H1 (cell line): ENCODE data around the gene LCN12. TPM values are rescaled to one million over a fixed set of nuclear protein-coding genes. Genes with fewer than 3 reads are reported as not detected.

Experiments
- CBX5 ChIP-seq: fragments of 300-800, 300-1000 bp; sonication (generic); IDR thresholded peaks from 2 replicates; pipeline ENCODE4 v1.7.1; 2016; ENCODE audit warnings: antibody characterized with exemption, low read length, low read depth
- CTBP2 ChIP-seq: IDR thresholded peaks from 2 replicates; pipeline ENCODE4 v1.7.0; 2011; ENCODE audit warnings: borderline replicate concordance, mild to moderate bottlenecking, moderate library complexity, mixed read lengths, low read length; ENCODE audit not compliant: insufficient read depth, insufficient read length
- GTF2F1 ChIP-seq: IDR thresholded peaks from 2 replicates; pipeline ENCODE4 v1.6.1; 2012; ENCODE audit warnings: low read depth, low read length, improper control_type of control experiment, borderline replicate concordance
- HDAC2 ChIP-seq, 2 experiments: fragments of 300-600 bp in 1 of 2; sonication (generic) in 1 of 2; IDR thresholded peaks; 2 replicates each; pipeline ENCODE4 v1.6.1; 2011 to 2012; ENCODE audit warnings: low read depth in 2 of 2, low read length in 2 of 2, mild to moderate bottlenecking in 2 of 2, moderate library complexity in 2 of 2, borderline replicate concordance in 1 of 2, inconsistent platforms in 1 of 2
- POLR2AphosphoS5 ChIP-seq: IDR thresholded peaks from 2 replicates; pipeline ENCODE4 v1.6.1; 2011; ENCODE audit warnings: low read depth, low read length
- SIX5 ChIP-seq: IDR thresholded peaks from 2 replicates; pipeline ENCODE4 v1.6.1; 2011; ENCODE audit warnings: mild to moderate bottlenecking, low read depth, low read length
- SP2 ChIP-seq: IDR thresholded peaks from 2 replicates; pipeline ENCODE4 v1.6.1; 2012; ENCODE audit warnings: mild to moderate bottlenecking, low read length, inconsistent platforms
- SRF ChIP-seq: IDR thresholded peaks from 2 replicates; pipeline ENCODE4 v1.6.1; 2011; ENCODE audit warnings: mild to moderate bottlenecking, low read depth, low read length, moderate library complexity
- TAF7 ChIP-seq: optimal IDR thresholded peaks from 2 replicates; pipeline ENCODE3; 2011; ENCODE audit warnings: low read depth, mild to moderate bottlenecking, inconsistent platforms, low read length, moderate library complexity, borderline replicate concordance
- TBP ChIP-seq: IDR thresholded peaks from 2 replicates; pipeline ENCODE4 v1.6.1; 2011; ENCODE audit warnings: low read depth, low read length, improper control_type of control experiment
- TEAD4 ChIP-seq: IDR thresholded peaks from 2 replicates; pipeline ENCODE4 v1.6.1; 2012; ENCODE audit warnings: low read depth, low read length, inconsistent platforms, mixed read lengths
- polyA plus RNA-seq, 7 experiments: library from polyadenylated mRNA; depleted of rRNA in 3 of 7; stranded (reverse) in 5 of 7; unstranded in 2 of 7; fragments of >200 nt in 5 of 7; fragments of 200-250 nt in 2 of 7; gene quantifications; 1 replicate in 5 of 7; 2 replicates in 1 of 7; 4 replicates in 1 of 7; pipeline versions ENCODE4 v1.2.1 to v1.2.3, GENCODE V29; 2011 to 2013; ENCODE audit warnings: missing spikeins in 2 of 7, mixed read lengths in 2 of 7
- total RNA-seq: library from RNA; stranded (reverse); fragmentation: NEBNext Ultra II Directional; extraction: Animal tissue kit (Norgen Biotek cat#: 25700); gene quantifications from 2 replicates; pipeline ENCODE4 v1.2.1, GENCODE V29; 2021
- TF ChIP-seq, protein P1 (sequence below): IDR thresholded peaks from 2 replicates; pipeline ENCODE4 v1.6.1; 2012; ENCODE audit warnings: inconsistent platforms
- TF ChIP-seq, protein P2 (sequence below): IDR thresholded peaks from 2 replicates; pipeline ENCODE4 v1.6.1; 2012; ENCODE audit warnings: inconsistent platforms
- TF ChIP-seq, protein P3 (sequence below): IDR thresholded peaks from 2 replicates; pipeline ENCODE4 v1.6.1; 2011; ENCODE audit warnings: low read length, improper control_type of control experiment
- TF ChIP-seq, protein P4 (sequence below): IDR thresholded peaks from 2 replicates; pipeline ENCODE4 v1.6.1; 2012; ENCODE audit warnings: low read length, inconsistent platforms

LCN12 gene
- total and polyA plus RNA-seq, 2 of the 8 experiments (the other 6 are each of a cell fraction or from before 2014, with no cell fraction given): 1.1 to 1.7 TPM

GRCh38 chr9:136944519-136945332 lies 7.3 kb upstream of the LCN12 start, which contains the start of the genes C8G and FBXW5 (continued):
- TF ChIP-seq, protein P1, sequence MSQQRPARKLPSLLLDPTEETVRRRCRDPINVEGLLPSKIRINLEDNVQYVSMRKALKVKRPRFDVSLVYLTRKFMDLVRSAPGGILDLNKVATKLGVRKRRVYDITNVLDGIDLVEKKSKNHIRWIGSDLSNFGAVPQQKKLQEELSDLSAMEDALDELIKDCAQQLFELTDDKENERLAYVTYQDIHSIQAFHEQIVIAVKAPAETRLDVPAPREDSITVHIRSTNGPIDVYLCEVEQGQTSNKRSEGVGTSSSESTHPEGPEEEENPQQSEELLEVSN: no peak
- TF ChIP-seq HDAC2 (IDR thresholded peaks at IDR 0.05; ENCODE audit: borderline replicate concordance in 1 of 2, low read depth in 2 of 2, low read length in 2 of 2): 0 out of 4 replicates have a peak, but pooled peaks of 1 of the 2 experiments have one; percentile 8
- TF ChIP-seq CTBP2: no peak
- TF ChIP-seq GTF2F1: no peak
- TF ChIP-seq SIX5: no peak
- TF ChIP-seq SRF: peak; percentile 94
- no peak for TF ChIP-seq TEAD4
- no peak for TF ChIP-seq SP2
- TF ChIP-seq, protein P2, sequence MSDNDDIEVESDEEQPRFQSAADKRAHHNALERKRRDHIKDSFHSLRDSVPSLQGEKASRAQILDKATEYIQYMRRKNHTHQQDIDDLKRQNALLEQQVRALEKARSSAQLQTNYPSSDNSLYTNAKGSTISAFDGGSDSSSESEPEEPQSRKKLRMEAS: peak; percentile 65; the same call in 1 of the 2 replicates
- no peak for TF ChIP-seq CBX5
- TF ChIP-seq TAF7: no peak
- TF ChIP-seq, protein P3, sequence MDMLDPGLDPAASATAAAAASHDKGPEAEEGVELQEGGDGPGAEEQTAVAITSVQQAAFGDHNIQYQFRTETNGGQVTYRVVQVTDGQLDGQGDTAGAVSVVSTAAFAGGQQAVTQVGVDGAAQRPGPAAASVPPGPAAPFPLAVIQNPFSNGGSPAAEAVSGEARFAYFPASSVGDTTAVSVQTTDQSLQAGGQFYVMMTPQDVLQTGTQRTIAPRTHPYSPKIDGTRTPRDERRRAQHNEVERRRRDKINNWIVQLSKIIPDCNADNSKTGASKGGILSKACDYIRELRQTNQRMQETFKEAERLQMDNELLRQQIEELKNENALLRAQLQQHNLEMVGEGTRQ: no peak
- TF ChIP-seq POLR2AphosphoS5: no peak
- TF ChIP-seq TBP: no peak
- TF ChIP-seq, protein P4, sequence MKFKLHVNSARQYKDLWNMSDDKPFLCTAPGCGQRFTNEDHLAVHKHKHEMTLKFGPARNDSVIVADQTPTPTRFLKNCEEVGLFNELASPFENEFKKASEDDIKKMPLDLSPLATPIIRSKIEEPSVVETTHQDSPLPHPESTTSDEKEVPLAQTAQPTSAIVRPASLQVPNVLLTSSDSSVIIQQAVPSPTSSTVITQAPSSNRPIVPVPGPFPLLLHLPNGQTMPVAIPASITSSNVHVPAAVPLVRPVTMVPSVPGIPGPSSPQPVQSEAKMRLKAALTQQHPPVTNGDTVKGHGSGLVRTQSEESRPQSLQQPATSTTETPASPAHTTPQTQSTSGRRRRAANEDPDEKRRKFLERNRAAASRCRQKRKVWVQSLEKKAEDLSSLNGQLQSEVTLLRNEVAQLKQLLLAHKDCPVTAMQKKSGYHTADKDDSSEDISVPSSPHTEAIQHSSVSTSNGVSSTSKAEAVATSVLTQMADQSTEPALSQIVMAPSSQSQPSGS: no peak
- TF ChIP-seq, all 59 proteins: peak for 14
